GM10266 (cell line): ENCODE measurements around the gene MAPK8IP3.
A peak's percentile ranks its signal among the peaks of the same experiment; 100 is the strongest.
"Not testable (repeated sequence)": the region's sequence is repeated elsewhere in the genome, so short reads cannot be mapped to it uniquely, and the experiment has no call there.

Experiments
- DNase-seq: peaks from one replicate; pipeline ENCODE4 v3.0.0; 2012; ENCODE audit errors: extremely low spot score
- CTCF ChIP-seq: IDR thresholded peaks from 2 replicates; pipeline ENCODE4 v1.5.1; 2012; ENCODE audit warnings: mild to moderate bottlenecking, low read depth; ENCODE audit not compliant: control insufficient read depth, insufficient read depth; ENCODE audit errors: missing control alignments

MAPK8IP3 gene

GRCh38 chr16:1713933-1714332 is 7.9 kb downstream of the MAPK8IP3 start:
- DNase-seq, result peak; percentile 66
- TF ChIP-seq CTCF, result no peak

- no peak for DNase-seq
- TF ChIP-seq CTCF, result no peak
Observed at GRCh38 chr16:1715220-1715619, 9.2 kb downstream of the MAPK8IP3 start.

- not testable (repeated sequence) for DNase-seq
Observed at GRCh38 chr16:1718236-1718635, 12.2 kb downstream of the MAPK8IP3 start.

GRCh38 chr16:1719559-1720229 is 13.7 kb downstream of the MAPK8IP3 start:
- DNase-seq, result not testable (repeated sequence)

GRCh38 chr16:1721372-1721771 is 15.4 kb downstream of the MAPK8IP3 start:
- no peak for DNase-seq

GRCh38 chr16:1723450-1724147 is 17.6 kb downstream of the MAPK8IP3 start:
- peak; percentile 75 for TF ChIP-seq CTCF
- peak; percentile 71 for DNase-seq

More at GRCh38 chr16:1721372-1721771, 15.4 kb downstream of the MAPK8IP3 start:
- no peak for TF ChIP-seq CTCF

GRCh38 chr16:1724491-1724890 is 18.5 kb downstream of the MAPK8IP3 start:
- no peak for TF ChIP-seq CTCF
- no peak for DNase-seq

- TF ChIP-seq CTCF, result no peak
- no peak for DNase-seq
Observed at GRCh38 chr16:1726661-1727502, 20.9 kb downstream of the MAPK8IP3 start.
